GM19193 (cell line): ENCODE data around the gene C5AR2.

Experiments used
- POLR2A ChIP-seq: IDR thresholded peaks from 4 replicates; pipeline ENCODE4 v1.6.1; 2011; ENCODE audit not compliant: insufficient read depth, insufficient read length; ENCODE audit errors: extremely low read depth

C5AR2 gene

DNA sequence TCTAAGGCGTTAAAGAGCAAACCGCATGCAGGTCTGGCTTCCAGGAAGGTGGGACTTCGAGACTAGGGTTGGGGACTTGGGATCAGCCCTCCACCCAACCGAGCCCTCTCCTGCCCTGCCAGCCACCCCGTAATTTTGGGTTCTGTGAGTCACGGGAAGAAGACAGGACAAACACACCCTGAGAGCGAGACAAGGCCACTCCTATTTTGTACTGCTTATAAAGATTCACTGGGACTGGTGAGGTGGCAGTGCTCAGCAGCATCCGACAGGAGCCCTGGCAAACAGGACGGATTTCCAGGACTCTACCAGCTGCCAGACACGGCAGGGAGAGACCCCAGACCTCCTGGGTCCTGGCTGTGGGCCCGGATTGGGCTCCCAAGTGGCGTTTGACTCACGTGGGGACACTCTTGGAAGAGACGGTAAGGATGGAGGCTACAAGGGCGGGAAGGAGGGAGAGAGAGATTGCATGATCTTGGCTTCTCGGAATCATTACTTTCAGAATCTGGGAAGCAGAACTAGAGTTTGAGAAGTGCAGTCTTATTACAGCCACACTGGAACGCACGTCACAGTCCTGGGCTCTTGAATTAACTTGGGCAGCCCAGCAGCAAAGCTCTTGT, at the start of gene C5AR2:
TSS of gene C5AR2 (plus strand) at position 245 of the 617 bp plus-strand sequence. CDS start 8,625 bp downstream, outside the sequence.
- no peak for TF ChIP-seq POLR2A

GRCh38 chr19:47283405-47284059, 48.4 kb upstream of the C5AR2 start:
- TF ChIP-seq POLR2A, result no peak

- TF ChIP-seq POLR2A, result no peak
Measured at GRCh38 chr19:47284324-47284899, 47.6 kb upstream of the C5AR2 start.

- TF ChIP-seq POLR2A, result no peak
Measured at GRCh38 chr19:47296036-47296435, 35.9 kb upstream of the C5AR2 start.

DNA sequence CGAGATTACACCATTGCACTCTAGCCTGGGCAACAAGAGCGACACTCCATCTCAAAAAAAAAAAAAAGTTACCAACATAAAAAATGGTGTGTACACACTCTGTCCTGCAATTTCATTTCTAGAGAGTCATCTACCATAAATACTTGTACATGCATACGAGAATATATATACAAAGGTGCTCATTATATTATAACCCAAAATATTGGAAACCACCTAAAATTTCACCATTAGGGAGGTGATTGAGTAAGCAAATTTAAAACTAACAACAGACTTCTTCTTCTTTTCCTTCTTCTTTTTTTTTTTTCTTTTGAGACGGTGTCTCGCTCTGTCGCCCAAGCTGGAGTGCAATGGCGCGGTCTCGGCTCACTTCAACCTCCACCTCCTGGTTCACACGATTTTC, 29.7 kb upstream of the C5AR2 start:
- TF ChIP-seq POLR2A, result no peak

GRCh38 chr19:47303966-47304365, 28.0 kb upstream of the C5AR2 start:
- no peak for TF ChIP-seq POLR2A

GRCh38 chr19:47305309-47305751, 26.6 kb upstream of the C5AR2 start:
- TF ChIP-seq POLR2A, result no peak

GRCh38 chr19:47306303-47306702, 25.7 kb upstream of the C5AR2 start:
- TF ChIP-seq POLR2A, result no peak

DNA sequence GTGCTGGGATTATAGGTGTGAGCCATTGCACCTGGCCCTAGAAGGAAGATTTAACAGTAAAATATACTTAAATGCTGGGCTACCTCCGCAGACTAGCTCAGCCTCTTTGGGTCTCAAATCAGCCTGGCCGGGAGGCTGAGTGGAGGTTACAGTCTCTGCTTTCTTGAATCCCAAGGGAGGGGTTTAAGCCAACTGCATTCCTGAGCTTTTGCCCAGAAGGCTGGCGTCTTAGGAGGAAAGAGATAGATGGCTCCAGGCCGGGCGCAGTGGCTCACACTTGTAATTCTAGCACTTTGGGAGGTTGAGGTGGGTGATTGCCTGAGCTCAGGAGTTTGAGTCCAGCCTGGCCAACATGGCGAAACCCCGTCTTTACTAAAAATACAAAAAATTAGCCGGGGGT, 22.9 kb upstream of the C5AR2 start:
- no peak for TF ChIP-seq POLR2A

GRCh38 chr19:47309608-47310007, 22.4 kb upstream of the C5AR2 start, which contains the start of gene C5AR1:
C5AR1 (plus strand) TSS chr19:47309861; CDS start chr19:47309896, 35 bp downstream.
- no peak for TF ChIP-seq POLR2A

- TF ChIP-seq POLR2A, result no peak
Measured at GRCh38 chr19:47310323-47310722, 21.7 kb upstream of the C5AR2 start.

- no peak for TF ChIP-seq POLR2A
Measured at GRCh38 chr19:47310819-47311218, 21.2 kb upstream of the C5AR2 start.

- TF ChIP-seq POLR2A, result no peak
Measured at GRCh38 chr19:47312366-47313006, 19.5 kb upstream of the C5AR2 start.

- no peak for TF ChIP-seq POLR2A
Measured at GRCh38 chr19:47313754-47314295, 18.1 kb upstream of the C5AR2 start.
